ENCODE measurements around the gene SEMA3B. TPM values are rescaled to one million over a fixed set of nuclear protein-coding genes. Genes with fewer than 3 reads are reported as not detected.
"Not testable (repeated sequence)": the region's sequence is repeated elsewhere in the genome, so short reads cannot be mapped to it uniquely, and the experiment has no call there.

SEMA3B gene
- total RNA-seq, 4 donors from 2014 or later: 59.5 to 423 (median 122) TPM

DNA sequence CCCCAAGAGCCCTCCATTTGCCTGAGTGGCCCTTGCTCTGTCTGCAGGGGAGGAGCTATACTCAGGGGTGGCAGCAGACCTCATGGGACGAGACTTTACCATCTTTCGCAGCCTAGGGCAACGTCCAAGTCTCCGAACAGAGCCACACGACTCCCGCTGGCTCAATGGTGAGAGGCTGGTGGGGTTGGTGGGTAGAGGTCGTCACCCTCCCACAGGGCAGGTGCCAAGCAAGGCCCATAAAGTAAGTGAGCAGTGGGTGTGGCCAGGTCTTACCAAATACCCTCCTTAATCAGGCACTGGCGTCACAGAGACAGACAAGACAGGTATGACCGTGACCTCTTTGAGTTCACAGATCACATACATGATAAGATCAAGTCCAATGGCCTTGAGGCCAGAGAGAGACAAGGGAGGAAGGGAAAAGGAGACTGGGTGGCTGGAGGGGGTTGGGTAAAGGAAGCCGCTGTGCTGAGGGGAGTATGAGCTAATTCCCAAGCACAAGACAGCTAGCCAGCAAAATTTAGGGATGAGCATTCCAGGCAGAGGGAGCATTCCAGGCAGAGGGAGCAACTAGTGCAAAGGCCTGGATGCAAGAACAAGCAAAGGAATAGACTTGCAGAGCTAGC, 2.5 kb downstream of the SEMA3B start:
- H3K27me3 ChIP-seq: peaks cover 28% of the 10 kb centered on the region
- peaks cover 36 to 71% (median 51%) of the 10 kb centered on the region in 4 donors for H3K4me1 ChIP-seq
- no peak overlapping the region for H3K4me3 ChIP-seq
- no peaks in the 10 kb centered on the region for H3K9me3 ChIP-seq
- DNase-seq: peak; percentile 38
- TF ChIP-seq POLR2AphosphoS5 (IDR thresholded peaks at IDR 0.05) (no peak), POLR2A (IDR thresholded peaks at IDR 0.05) (peak; percentile 29)
- peak overlapping the region; percentile 23 to 96 (median 88) for H3K27ac ChIP-seq
- no peaks in the 10 kb centered on the region for H3K36me3 ChIP-seq
- WGBS, 2 donors (ENCODE audit: low coverage in 1 of 2): 72 to 80% methylated on average over 1 to 10 of the region's 10 CpGs
- intact Hi-C loops (cut with DNase I; ENCODE audit: low total_unique reads) (loop anchor here (5.0 to 10.0 kb wide), 2 partner anchors 79 to 147 kb away; partner anchors contain the start of gene GNAT1), in situ Hi-C loops (cut with MboI; ENCODE audit: low pct_ligation_motif_present in 1 of 4, low pct_unique_long_range_greater_than_20kb in 1 of 4, low sequenced_read_pairs in 3 of 4) (loop anchor here in 1 of 4 donors (5.0 kb wide), 1 partner anchor 79 kb away; the partner anchor contains the start of gene GNAT1)

DNA sequence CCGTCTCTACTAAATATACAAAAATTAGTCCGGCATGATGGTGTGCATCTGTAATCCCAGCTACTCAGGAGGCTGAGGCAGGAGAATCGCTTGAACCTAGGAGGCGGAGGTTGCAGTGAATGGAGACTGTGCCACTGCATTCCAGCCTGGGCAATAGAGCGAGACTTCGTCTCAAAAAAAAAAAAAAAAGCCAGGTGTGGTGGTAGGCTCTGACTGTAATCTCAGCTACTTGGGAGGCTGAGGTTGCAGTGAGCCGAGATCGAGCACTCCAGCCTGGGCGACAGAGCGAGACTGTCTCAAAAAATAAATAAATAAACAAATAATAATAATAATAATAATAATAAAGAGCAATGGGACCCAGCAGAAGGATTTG, 3.6 kb downstream of the SEMA3B start:
- Histone ChIP-seq H3K4me1 (peaks cover 25 to 60% (median 42%) of the 10 kb centered on the region in 4 donors), H3K27ac (peak overlapping the region in 1 of 4 donors; percentile 23), H3K27me3 (peaks cover 33% of the 10 kb centered on the region)
- in situ Hi-C loops (cut with MboI; ENCODE audit: low pct_ligation_motif_present in 1 of 4, low pct_unique_long_range_greater_than_20kb in 1 of 4, low sequenced_read_pairs in 3 of 4): loop anchor here in 1 of 4 donors (5.0 kb wide), 1 partner anchor 80 kb away; the partner anchor contains the start of gene GNAT1
- not testable (repeated sequence) for H3K9me3 ChIP-seq, DNase-seq, H3K4me3 ChIP-seq, H3K36me3 ChIP-seq
- intact Hi-C loops (cut with DNase I; ENCODE audit: low total_unique reads): loop anchor here (2.0 to 10.0 kb wide), 3 partner anchors 46 to 148 kb away; partner anchors contain the start of gene GNAT1
- WGBS, 2 donors (ENCODE audit: low coverage in 1 of 2): 7 to 47% methylated on average over 4 to 10 of the region's 10 CpGs

GRCh38 chr3:50272911-50273688, 4.2 kb downstream of the SEMA3B start:
- TF ChIP-seq POLR2A (IDR thresholded peaks at IDR 0.05) (no peak), POLR2AphosphoS5 (IDR thresholded peaks at IDR 0.05) (peak in 2 of 3 donors; percentile 24 to 44), CTCF (IDR thresholded peaks at IDR 0.05) (peak; percentile 98 to 100 (median 99))
- peak overlapping the region in 3 of 4 donors; percentile 4 to 33 (median 23) for H3K27ac ChIP-seq
- H3K9me3 ChIP-seq: no peaks in the 10 kb centered on the region
- H3K4me3 ChIP-seq: peak overlapping the region in 2 of 4 donors; percentile 35 to 40
- 0 to 2% methylated on average over 1 to 50 of the region's 61 CpGs for WGBS, 2 donors (ENCODE audit: low coverage in 1 of 2)
- intact Hi-C loops (cut with DNase I; ENCODE audit: low total_unique reads): loop anchor here (2.0 to 10.0 kb wide), 3 partner anchors 46 to 148 kb away; partner anchors contain the start of gene GNAT1
- H3K27me3 ChIP-seq: peaks cover 33% of the 10 kb centered on the region
- peaks cover 19 to 54% (median 36%) of the 10 kb centered on the region in 4 donors for H3K4me1 ChIP-seq
- no peaks in the 10 kb centered on the region for H3K36me3 ChIP-seq
- in situ Hi-C loops (cut with MboI; ENCODE audit: low pct_ligation_motif_present in 1 of 4, low pct_unique_long_range_greater_than_20kb in 1 of 4, low sequenced_read_pairs in 3 of 4): loop anchor here in 1 of 4 donors (5.0 kb wide), 1 partner anchor 81 kb away; the partner anchor contains the start of gene GNAT1
- DNase-seq: peak; percentile 92

DNA sequence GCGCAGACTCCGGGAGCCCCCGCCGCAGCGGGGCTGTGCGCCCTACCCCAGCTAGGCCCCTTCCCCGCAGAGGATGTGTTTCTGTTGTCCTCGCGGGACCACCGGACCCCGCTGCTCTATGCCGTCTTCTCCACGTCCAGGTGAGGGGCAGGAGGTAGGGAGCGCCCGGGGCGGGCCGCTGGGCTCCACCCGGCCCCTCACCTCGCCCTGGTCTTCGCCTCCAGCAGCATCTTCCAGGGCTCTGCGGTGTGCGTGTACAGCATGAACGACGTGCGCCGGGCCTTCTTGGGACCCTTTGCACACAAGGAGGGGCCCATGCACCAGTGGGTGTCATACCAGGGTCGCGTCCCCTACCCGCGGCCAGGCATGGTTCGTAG, 4.7 kb downstream of the SEMA3B start:
- 61% methylated on average over 29 of the region's 31 CpGs; no CpG with 5 or more reads in 1 of the 2 donors for WGBS, 2 donors (ENCODE audit: low coverage in 1 of 2)
- no peaks in the 10 kb centered on the region for H3K9me3 ChIP-seq
- peak overlapping the region in 2 of 4 donors; percentile 35 to 40 for H3K4me3 ChIP-seq
- TF ChIP-seq POLR2A (IDR thresholded peaks at IDR 0.05) (no peak), POLR2AphosphoS5 (IDR thresholded peaks at IDR 0.05) (no peak), CTCF (IDR thresholded peaks at IDR 0.05) (no peak), EP300 (IDR thresholded peaks at IDR 0.05; ENCODE audit: low read depth) (no peak)
- in situ Hi-C loops (cut with MboI; ENCODE audit: low pct_ligation_motif_present in 1 of 4, low pct_unique_long_range_greater_than_20kb in 1 of 4, low sequenced_read_pairs in 3 of 4): loop anchor here in 1 of 4 donors (5.0 kb wide), 1 partner anchor 81 kb away; the partner anchor contains the start of gene GNAT1
- no peak overlapping the region for H3K27ac ChIP-seq
- intact Hi-C loops (cut with DNase I; ENCODE audit: low total_unique reads): loop anchor here (2.0 to 10.0 kb wide), 3 partner anchors 47 to 149 kb away; partner anchors contain the start of gene GNAT1
- H3K36me3 ChIP-seq: no peaks in the 10 kb centered on the region
- H3K4me1 ChIP-seq: peaks cover 14 to 48% (median 31%) of the 10 kb centered on the region in 4 donors
- DNase-seq: no peak
- H3K27me3 ChIP-seq: peaks cover 33% of the 10 kb centered on the region
